B cell (primary cell): Measurements from ENCODE around the gene GRIK2. TPM values are rescaled to one million over a fixed set of nuclear protein-coding genes. Genes with fewer than 3 reads are reported as not detected.
"Not testable (repeated sequence)": the region's sequence is repeated elsewhere in the genome, so short reads cannot be mapped to it uniquely, and the experiment has no call there.

Experiments used
- ATAC-seq: fragments of 200-7000 bp; cut with Tn5 transposase; one replicate; pipeline ENCODE4 v1.10.0; 2021; ENCODE audit warnings: low read depth, mild to moderate bottlenecking, moderate number of reproducible peaks, moderate library complexity
- CTCF ChIA-PET: fragments of 350-600 bp; sonication (Branson Sonifier 250); formaldehyde crosslinking; loops from one replicate; lab custom pipeline; 2021; ENCODE audit warnings: antibody characterized with exemption, inconsistent platforms; lab: Charles Lee
- POLR2A ChIA-PET: fragments of 350-600 bp; sonication (Branson Sonifier 250); formaldehyde crosslinking; loops from one replicate; lab custom pipeline; 2021; ENCODE audit warnings: antibody characterized with exemption; lab: Charles Lee
- DNase-seq: peaks from one replicate; pipeline ENCODE4 v3.0.0; 2013
- H2AFZ ChIP-seq: 2 replicates; pipeline ENCODE4 v1.6.1; 2012; ENCODE audit warnings: mild to moderate bottlenecking, low read depth, low read length; ENCODE audit not compliant: insufficient read depth, poor library complexity, severe bottlenecking
- H3K27ac ChIP-seq, 2 donors: 1 replicate in 1 of 2; 2 replicates in 1 of 2; pipeline ENCODE4 v1.5.1; 2012 to 2013; ENCODE audit warnings: low read length in 2 of 2, mild to moderate bottlenecking in 2 of 2, moderate library complexity in 1 of 2
- H3K27me3 ChIP-seq, 4 experiments: fragments of 200-600 bp in 1 of 4; sonication (generic) in 1 of 4; replicated peaks in 1 of 4; 1 replicate in 2 of 4; 2 replicates in 2 of 4; pipeline versions ENCODE4 v1.6.1 to v1.7.0; 2013 to 2016; ENCODE audit warnings: low read length in 3 of 4, mild to moderate bottlenecking in 2 of 4, mixed read lengths in 1 of 4, moderate library complexity in 1 of 4; ENCODE audit not compliant: insufficient read depth in 4 of 4, control insufficient read depth in 3 of 4; ENCODE audit errors: control extremely low read depth in 1 of 4
- H3K36me3 ChIP-seq, 2 experiments: replicated peaks in 1 of 2; 1 replicate in 1 of 2; 2 replicates in 1 of 2; pipeline versions ENCODE4 v1.6.1 to v1.7.1; 2013; ENCODE audit warnings: low read length in 1 of 2; ENCODE audit not compliant: insufficient read depth in 2 of 2, control insufficient read depth in 1 of 2; ENCODE audit errors: control extremely low read depth in 1 of 2, extremely low read depth in 1 of 2
- H3K4me1 ChIP-seq, 2 donors: fragments of 200-600 bp in 1 of 2; sonication (generic) in 1 of 2; 1 replicate in 1 of 2; 2 replicates in 1 of 2; pipeline versions ENCODE4 v1.5.1 to v1.6.1; 2013 to 2017; ENCODE audit warnings: low read length in 2 of 2; ENCODE audit not compliant: control insufficient read depth in 2 of 2, insufficient read depth in 2 of 2
- H3K4me2 ChIP-seq: replicated peaks from 2 replicates; pipeline ENCODE3; 2012; ENCODE audit warnings: mild to moderate bottlenecking, low read depth, low read length; ENCODE audit not compliant: poor library complexity, severe bottlenecking
- H3K4me3 ChIP-seq, 5 experiments: fragments of 200-600 bp in 1 of 5; sonication (generic) in 1 of 5; 1 replicate in 3 of 5; 2 replicates in 2 of 5; pipeline versions ENCODE4 v1.5.1 to v1.7.0; 2011 to 2016; ENCODE audit warnings: low read length in 4 of 5, mild to moderate bottlenecking in 4 of 5, low read depth in 2 of 5, control low read depth in 1 of 5, moderate library complexity in 1 of 5; ENCODE audit not compliant: insufficient read depth in 1 of 5; ENCODE audit errors: control extremely low read depth in 1 of 5, extremely low read depth in 1 of 5
- H3K79me2 ChIP-seq: fragments of 200-600 bp; sonication (generic); one replicate; pipeline ENCODE4 v1.6.0; 2016; ENCODE audit warnings: low read length; ENCODE audit not compliant: control insufficient read depth, insufficient read depth
- H3K9ac ChIP-seq: fragments of 200-600 bp; sonication (generic); 2 replicates; pipeline ENCODE4 v1.6.1; 2017; ENCODE audit warnings: mild to moderate bottlenecking, low read length, moderate library complexity
- H3K9me3 ChIP-seq, 3 donors: one replicate each; pipeline versions ENCODE4 v1.6.1 to v1.7.1; 2013; ENCODE audit warnings: low read length in 2 of 3; ENCODE audit not compliant: control insufficient read depth in 2 of 3, insufficient read depth in 1 of 3; ENCODE audit errors: control extremely low read depth in 1 of 3
- H4K20me1 ChIP-seq: 2 replicates; pipeline ENCODE4 v1.6.0; 2012; ENCODE audit warnings: mild to moderate bottlenecking, low read length; ENCODE audit not compliant: insufficient read depth, control insufficient read depth, poor library complexity, severe bottlenecking
- H3K27ac Mint-ChIP-seq: one replicate; pipeline ENCODE4 v1.8.0; 2021; ENCODE audit warnings: mixed read lengths
- H3K27me3 Mint-ChIP-seq: one replicate; pipeline ENCODE4 v1.8.0; 2021; ENCODE audit warnings: mixed read lengths
- H3K4me1 Mint-ChIP-seq: one replicate; pipeline ENCODE4 v1.8.0; 2021; ENCODE audit warnings: mixed read lengths
- H3K4me3 Mint-ChIP-seq: one replicate; pipeline ENCODE4 v1.8.0; 2021; ENCODE audit warnings: mixed read lengths
- H3K9me3 Mint-ChIP-seq: one replicate; pipeline ENCODE4 v1.8.0; 2022; ENCODE audit warnings: mixed read lengths; ENCODE audit not compliant: insufficient read depth
- CTCF ChIP-seq: fragments of 200-600 bp; IDR thresholded peaks from one replicate; pipeline ENCODE4 v1.8.0; 2022; ENCODE audit warnings: antibody characterized with exemption, mild to moderate bottlenecking
- EZH2 ChIP-seq: IDR thresholded peaks from 2 replicates; pipeline ENCODE4 v1.6.1; 2012; ENCODE audit warnings: borderline replicate concordance, low read depth, mild to moderate bottlenecking, moderate library complexity, low read length; ENCODE audit not compliant: insufficient read depth, poor library complexity, severe bottlenecking
- WGBS: methylation state at CpG from one replicate; pipeline ENCODE4 v1.1.5; 2013; ENCODE audit warnings: missing lambda C conversion rate; ENCODE audit not compliant: insufficient coverage; 5-methylcytosine and 5-hydroxymethylcytosine counted together
- intact Hi-C: fragments of 100-400 bp; cut with micrococcal nuclease; formaldehyde crosslinking; loops from one replicate; pipeline ENCODE4 v1.10.0; 2022
- polyA plus RNA-seq: library from polyadenylated mRNA; depleted of rRNA; stranded (reverse); fragments of >200 nt; gene quantifications from 2 replicates; pipeline ENCODE4 v1.2.3, GENCODE V29; 2012
- total RNA-seq, 2 donors: library from RNA; stranded (reverse); fragments of 120-200 nt in 1 of 2; gene quantifications; 1 replicate in 1 of 2; 2 replicates in 1 of 2; pipeline versions ENCODE4 v1.2.3 to v1.2.4, GENCODE V29; 2013 to 2022

Gene GRIK2
- total and polyA plus RNA-seq, 2 donors (not counting 1 experiment from before 2014, with no cell fraction given), result not detected

GRCh38 chr6:101380897-101381630 lies 12.4 kb upstream of the GRIK2 start:
- Mint-ChIP-seq H3K4me3 (no peak overlapping the region), H3K27ac (no peak overlapping the region), H3K4me1 (no peaks in the 10 kb centered on the region), H3K9me3 (peaks cover 3% of the 10 kb centered on the region), H3K27me3 (no peaks in the 10 kb centered on the region)
- H3K9me3 ChIP-seq, result no peaks in the 10 kb centered on the region
- no CpG with 5 or more reads among the region's 2 CpGs for WGBS
- H4K20me1 ChIP-seq, result no peaks in the 10 kb centered on the region
- no peaks in the 10 kb centered on the region for H3K27me3 ChIP-seq
- no peaks in the 10 kb centered on the region for H3K79me2 ChIP-seq
- no peaks in the 10 kb centered on the region for H3K4me1 ChIP-seq
- no peak overlapping the region for H3K27ac ChIP-seq
- POLR2A ChIA-PET, result no interaction called here
- H3K36me3 ChIP-seq, result no peaks in the 10 kb centered on the region
- no peak for TF ChIP-seq EZH2
- no peak for TF ChIP-seq CTCF
- no peak for DNase-seq
- intact Hi-C loops, result no loop called here
- no peak overlapping the region for H3K9ac ChIP-seq
- no peak overlapping the region for H3K4me2 ChIP-seq
- H3K4me3 ChIP-seq, result no peak overlapping the region
- H2AFZ ChIP-seq, result no peak overlapping the region
- CTCF ChIA-PET, result no interaction called here
- no peak for ATAC-seq

GRCh38 chr6:101383747-101384146 lies 9.8 kb upstream of the GRIK2 start:
- intact Hi-C loops, H3K9me3 ChIP-seq, H3K4me2 ChIP-seq, DNase-seq, H3K79me2 ChIP-seq, H3K27me3 Mint-ChIP-seq, H3K36me3 ChIP-seq, H2AFZ ChIP-seq, H3K27ac ChIP-seq, H3K4me1 ChIP-seq, ATAC-seq, H4K20me1 ChIP-seq, H3K27me3 ChIP-seq, H3K9me3 Mint-ChIP-seq, H3K4me3 ChIP-seq, H3K27ac Mint-ChIP-seq, H3K4me3 Mint-ChIP-seq, H3K9ac ChIP-seq, H3K4me1 Mint-ChIP-seq, POLR2A ChIA-PET, CTCF ChIA-PET: not testable (repeated sequence)
- WGBS, result no CpG with 5 or more reads among the region's 5 CpGs
